Ovary (tissue), 9 donors: Measurements from ENCODE around the gene MAL. TPM values are rescaled to one million over a fixed set of nuclear protein-coding genes. Genes with fewer than 3 reads are reported as not detected.

Source experiments
- DNase-seq, 5 donors: peaks; one replicate each; pipeline ENCODE4 v3.0.0-alpha.2; 2019 to 2020
- H3K27ac ChIP-seq, 2 donors: fragments of 200-600 bp; one replicate each; pipeline versions ENCODE4 v1.5.1 to v1.8.0; 2019 to 2022
- H3K27me3 ChIP-seq: fragments of 200-600 bp; one replicate; pipeline ENCODE4 v1.8.0; 2022
- H3K36me3 ChIP-seq: fragments of 200-600 bp; sonication (generic); one replicate; pipeline ENCODE4 v1.5.1; 2019
- H3K4me1 ChIP-seq: one replicate; pipeline ENCODE4 v1.8.1; 2013; ENCODE audit warnings: mild to moderate bottlenecking, moderate library complexity; ENCODE audit not compliant: insufficient read depth
- H3K4me3 ChIP-seq: fragments of 200-600 bp; sonication (generic); one replicate; pipeline ENCODE4 v1.5.1; 2017
- H3K9me3 ChIP-seq, 2 donors: fragments of 200-600 bp in 1 of 2; sonication (generic) in 1 of 2; one replicate each; pipeline versions ENCODE4 v1.5.1 to v1.8.1; 2013 to 2019; ENCODE audit warnings: mild to moderate bottlenecking in 1 of 2, moderate library complexity in 1 of 2
- EP300 ChIP-seq: sonication (generic); formaldehyde crosslinking; IDR thresholded peaks from one replicate; pipeline ENCODE4 v1.6.1; 2017; ENCODE audit warnings: antibody characterized with exemption
- POLR2A ChIP-seq: fragments of 450-650 bp; IDR thresholded peaks from one replicate; pipeline ENCODE4 v1.6.1; 2017; ENCODE audit warnings: antibody characterized with exemption, mild to moderate bottlenecking, moderate library complexity
- WGBS, 3 donors: extraction: QIAGEN DNeasy Blood & Tissue Kit in 1 of 3; methylation state at CpG; one replicate each; pipeline versions ENCODE4 v1.1.5 to v1.1.7; 2013 to 2017; 5-methylcytosine and 5-hydroxymethylcytosine counted together
- intact Hi-C, 4 donors: fragments of 100-400 bp; cut with DNase I; formaldehyde crosslinking; loops; one replicate each; pipeline versions ENCODE4 v1.11.0 to v1.15.1; 2022 to 2023
- polyA plus RNA-seq, 2 donors: library from polyadenylated mRNA; stranded (reverse); fragments of 200-250 nt in 1 of 2; fragments of 350-450 nt in 1 of 2; fragmentation: Illumina TruSeq in 1 of 2; extraction: RNeasy Lipid Tissue Mini Kit (QIAGEN cat#74804) in 1 of 2; gene quantifications; one replicate each; pipeline ENCODE4 v1.2.3, GENCODE V29; 2013 to 2014
- total RNA-seq, 7 donors: library from RNA; depleted of rRNA in 2 of 7; stranded (reverse); fragments of >200 nt in 2 of 7; fragmentation: NEBNext Ultra II Directional in 3 of 7; extraction: Animal tissue kit (Norgen Biotek cat#: 25700) in 3 of 7; gene quantifications; one replicate each; pipeline versions ENCODE4 v1.1.0 to v1.2.4, GENCODE V29; 2016 to 2023
- TF ChIP-seq, protein P1 (sequence below), 3 donors: fragments of 450-650 bp in 2 of 3; fragments of 200-600 bp in 1 of 3; IDR thresholded peaks; one replicate each; pipeline versions ENCODE4 v1.5.1 to v1.8.0; 2016 to 2022; ENCODE audit warnings: antibody characterized with exemption in 3 of 3, mild to moderate bottlenecking in 1 of 3
- donor health status: DM: no; HTN: no; CAD: no; lungs with moderate emphysema.
- donor health status: DM: no; HTN: no; CAD: no.
- donor health status: Bipolar disorder and iron deficiency.
- donor health status: DM: yes; HTN: yes; CAD: no.
- donor health status: DM: no; HTN: no; CAD: no.
- donor health status: DM: yes; HTN: yes; CAD: no.

MAL gene
- total and polyA plus RNA-seq, 9 donors, result 0.45 to 4.7 (median 1.6) TPM; not detected in 2

- TF ChIP-seq, protein P1, sequence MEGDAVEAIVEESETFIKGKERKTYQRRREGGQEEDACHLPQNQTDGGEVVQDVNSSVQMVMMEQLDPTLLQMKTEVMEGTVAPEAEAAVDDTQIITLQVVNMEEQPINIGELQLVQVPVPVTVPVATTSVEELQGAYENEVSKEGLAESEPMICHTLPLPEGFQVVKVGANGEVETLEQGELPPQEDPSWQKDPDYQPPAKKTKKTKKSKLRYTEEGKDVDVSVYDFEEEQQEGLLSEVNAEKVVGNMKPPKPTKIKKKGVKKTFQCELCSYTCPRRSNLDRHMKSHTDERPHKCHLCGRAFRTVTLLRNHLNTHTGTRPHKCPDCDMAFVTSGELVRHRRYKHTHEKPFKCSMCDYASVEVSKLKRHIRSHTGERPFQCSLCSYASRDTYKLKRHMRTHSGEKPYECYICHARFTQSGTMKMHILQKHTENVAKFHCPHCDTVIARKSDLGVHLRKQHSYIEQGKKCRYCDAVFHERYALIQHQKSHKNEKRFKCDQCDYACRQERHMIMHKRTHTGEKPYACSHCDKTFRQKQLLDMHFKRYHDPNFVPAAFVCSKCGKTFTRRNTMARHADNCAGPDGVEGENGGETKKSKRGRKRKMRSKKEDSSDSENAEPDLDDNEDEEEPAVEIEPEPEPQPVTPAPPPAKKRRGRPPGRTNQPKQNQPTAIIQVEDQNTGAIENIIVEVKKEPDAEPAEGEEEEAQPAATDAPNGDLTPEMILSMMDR (IDR thresholded peaks at IDR 0.05), result no peak
- TF ChIP-seq EP300, result no peak
- no peak for TF ChIP-seq POLR2A
- H3K27me3 ChIP-seq, result no peaks in the 10 kb centered on the region
- H3K4me1 ChIP-seq, result no peaks in the 10 kb centered on the region
- H3K27ac ChIP-seq, result no peak overlapping the region
- H3K4me3 ChIP-seq, result no peak overlapping the region
- no peaks in the 10 kb centered on the region for H3K9me3 ChIP-seq
- intact Hi-C loops, result no loop called here
- H3K36me3 ChIP-seq, result no peaks in the 10 kb centered on the region
- 68 to 71% (median 70%) methylated on average over 15 of the region's 15 CpGs for WGBS, 3 donors
- no peak for DNase-seq
These were observed 10.1 kb upstream of the MAL start for GRCh38 chr2:95015261-95015912.

DNA sequence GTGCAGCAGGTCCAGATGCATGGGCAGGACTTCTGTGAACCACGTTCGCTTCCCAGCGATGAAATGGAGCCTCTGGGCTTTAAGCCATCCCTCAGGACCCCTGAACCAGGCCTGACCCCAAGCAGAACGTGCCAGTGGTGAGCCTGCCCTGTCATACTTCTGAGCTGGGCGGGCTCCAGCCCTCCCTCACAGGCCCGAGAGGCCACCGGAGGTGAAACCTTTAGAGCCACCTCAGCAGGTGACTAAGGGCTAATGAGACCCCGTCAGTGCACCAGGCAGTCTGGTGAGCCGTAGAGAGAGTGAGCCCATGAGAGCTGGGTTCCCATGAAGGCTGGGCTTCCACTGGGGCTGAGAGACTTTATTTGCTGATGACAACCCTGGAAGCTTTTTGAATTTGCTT, 8.9 kb upstream of the MAL start:
- no peaks in the 10 kb centered on the region for H3K9me3 ChIP-seq
- 68 to 77% (median 70%) methylated on average over 9 of the region's 9 CpGs for WGBS, 3 donors

DNA sequence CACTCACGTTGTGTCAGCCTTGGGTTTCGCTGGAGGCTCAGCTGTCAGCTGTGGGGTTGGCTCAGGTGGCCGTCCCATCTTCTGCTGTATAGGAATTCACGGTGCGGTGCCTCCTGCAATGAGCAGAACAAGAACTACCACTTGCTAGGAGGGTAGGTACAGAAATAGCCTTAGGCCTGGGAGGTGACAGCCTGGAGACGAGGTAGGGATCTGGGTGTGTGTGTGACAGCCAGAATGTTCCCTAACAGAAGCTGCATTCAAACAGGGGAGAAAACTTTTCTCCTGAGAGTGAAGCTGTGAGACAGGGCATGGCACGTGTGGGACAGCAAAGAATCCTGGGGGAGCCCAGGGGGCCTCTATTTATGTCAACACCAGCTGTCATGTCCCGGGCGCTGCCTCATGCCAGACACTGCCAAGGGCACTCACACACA, 8.4 kb upstream of the MAL start:
- intact Hi-C loops, result no loop called here
- 65 to 72% (median 67%) methylated on average over 9 of the region's 9 CpGs for WGBS, 3 donors

More for the DNA sequence above, 8.9 kb upstream of the MAL start:
- no peak overlapping the region for H3K27ac ChIP-seq
- no peak for DNase-seq
- H3K4me3 ChIP-seq, result no peak overlapping the region
- TF ChIP-seq POLR2A, result no peak
- TF ChIP-seq, protein P1 (IDR thresholded peaks at IDR 0.05), result no peak
- no peak for TF ChIP-seq EP300
- no peaks in the 10 kb centered on the region for H3K27me3 ChIP-seq
- intact Hi-C loops, result no loop called here
- H3K36me3 ChIP-seq, result no peaks in the 10 kb centered on the region
- no peaks in the 10 kb centered on the region for H3K4me1 ChIP-seq

DNA sequence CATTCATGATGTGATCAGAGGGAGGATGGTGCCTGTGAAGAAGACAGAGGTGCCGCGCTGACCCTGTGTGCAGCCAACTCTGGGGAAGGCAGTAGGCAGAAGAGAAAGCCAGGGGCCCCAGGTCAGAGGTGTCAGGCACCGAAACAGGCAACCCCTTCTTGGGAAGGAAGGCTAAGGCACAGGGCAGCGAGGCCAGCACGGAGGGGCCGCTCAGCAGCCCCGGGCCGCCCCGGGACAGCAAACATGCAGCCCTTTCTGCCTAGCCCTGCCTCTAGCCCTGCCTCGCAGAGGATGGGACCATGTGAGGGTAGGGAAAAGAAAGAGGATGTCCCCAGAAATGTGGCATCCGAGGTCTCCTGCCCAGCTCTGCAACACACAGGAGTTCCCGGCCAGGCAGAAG, 7.7 kb upstream of the MAL start:
- Histone ChIP-seq H3K36me3 (no peaks in the 10 kb centered on the region), H3K27me3 (no peaks in the 10 kb centered on the region), H3K4me1 (no peaks in the 10 kb centered on the region), H3K9me3 (no peaks in the 10 kb centered on the region), H3K27ac (no peak overlapping the region), H3K4me3 (no peak overlapping the region)
- WGBS, 3 donors, result 67 to 72% (median 70%) methylated on average over 11 to 12 of the region's 12 CpGs
- no peak for TF ChIP-seq POLR2A
- TF ChIP-seq, protein P1 (IDR thresholded peaks at IDR 0.05), result no peak
- no peak for TF ChIP-seq EP300
- intact Hi-C loops, result no loop called here
- DNase-seq, result no peak

More for the DNA sequence above, 8.4 kb upstream of the MAL start:
- DNase-seq, result no peak
- Histone ChIP-seq H3K36me3 (no peaks in the 10 kb centered on the region), H3K4me3 (no peak overlapping the region), H3K4me1 (no peaks in the 10 kb centered on the region), H3K27me3 (no peaks in the 10 kb centered on the region), H3K27ac (no peak overlapping the region), H3K9me3 (no peaks in the 10 kb centered on the region)
- TF ChIP-seq, protein P1 (IDR thresholded peaks at IDR 0.05), result no peak
- TF ChIP-seq EP300 (no peak), POLR2A (no peak)
